GM23338 (cell line): Measurements from ENCODE around the gene OSBPL3. TPM values are rescaled to one million over a fixed set of nuclear protein-coding genes. Genes with fewer than 3 reads are reported as not detected.

Experiments used
- ATAC-seq: fragments of 200-7000 bp; cut with Tn5 transposase; 3 replicates; pipeline ENCODE4 v1.9.1; 2020
- DNase-seq: peaks from one replicate; pipeline ENCODE4 v3.0.0-alpha.2; 2015; ENCODE audit warnings: low spot score
- H2AFZ ChIP-seq: fragments of 200-600 bp; sonication (generic); 2 replicates; pipeline ENCODE4 v1.8.0; 2016; ENCODE audit warnings: antibody characterized with exemption, mild to moderate bottlenecking, moderate library complexity
- H3F3A ChIP-seq: fragments of 200-600 bp; sonication (generic); replicated peaks from 2 replicates; pipeline ENCODE4 v1.8.0; 2017; ENCODE audit warnings: antibody characterized with exemption, mixed run types, low read depth
- H3K27ac ChIP-seq: fragments of 200-600 bp; sonication (generic); 2 replicates; pipeline ENCODE4 v1.6.1; 2016; ENCODE audit warnings: low read depth
- H3K27me3 ChIP-seq: fragments of 200-600 bp; sonication (generic); 2 replicates; pipeline ENCODE4 v1.8.0; 2016; ENCODE audit warnings: mild to moderate bottlenecking, mixed run types, moderate library complexity; ENCODE audit not compliant: insufficient read depth
- H3K36me3 ChIP-seq: fragments of 200-600 bp; sonication (generic); 2 replicates; pipeline ENCODE4 v1.8.0; 2016; ENCODE audit warnings: mild to moderate bottlenecking; ENCODE audit not compliant: insufficient read depth
- H3K4me1 ChIP-seq: fragments of 200-600 bp; sonication (generic); 2 replicates; pipeline ENCODE4 v1.8.0; 2016; ENCODE audit warnings: mild to moderate bottlenecking, moderate library complexity; ENCODE audit not compliant: insufficient read depth
- H3K4me2 ChIP-seq: fragments of 200-600 bp; sonication (generic); 2 replicates; pipeline ENCODE4 v1.7.1; 2017; ENCODE audit warnings: mixed run types
- H3K4me3 ChIP-seq: fragments of 200-600 bp; sonication (generic); 2 replicates; pipeline ENCODE4 v1.6.1; 2016; ENCODE audit warnings: mixed run types
- H3K79me2 ChIP-seq: fragments of 200-600 bp; sonication (generic); replicated peaks from 2 replicates; pipeline ENCODE4 v1.8.0; 2017; ENCODE audit warnings: mild to moderate bottlenecking; ENCODE audit not compliant: insufficient read depth
- H3K9me2 ChIP-seq: fragments of 200-600 bp; sonication (generic); 2 replicates; pipeline ENCODE4 v1.8.0; 2017; ENCODE audit not compliant: insufficient read depth
- H4K20me1 ChIP-seq: fragments of 200-600 bp; sonication (generic); replicated peaks from 2 replicates; pipeline ENCODE4 v1.8.0; 2017; ENCODE audit warnings: mild to moderate bottlenecking; ENCODE audit not compliant: insufficient read depth
- H3K27ac Mint-ChIP-seq: 2 replicates; pipeline ENCODE4 v1.8.0; 2020; ENCODE audit warnings: inconsistent platforms, mild to moderate bottlenecking, moderate library complexity, mixed read lengths
- H3K27me3 Mint-ChIP-seq: 3 replicates; pipeline ENCODE4 v1.8.0; 2022; ENCODE audit warnings: low read depth, mild to moderate bottlenecking, moderate library complexity, mixed read lengths, inconsistent platforms; ENCODE audit not compliant: insufficient read depth, poor library complexity
- H3K36me3 Mint-ChIP-seq: 3 replicates; pipeline ENCODE4 v1.8.0; 2021; ENCODE audit warnings: low read depth, mild to moderate bottlenecking, inconsistent platforms, moderate library complexity, mixed read lengths
- H3K4me1 Mint-ChIP-seq: 3 replicates; pipeline ENCODE4 v1.8.0; 2020; ENCODE audit warnings: mild to moderate bottlenecking, inconsistent platforms, mixed read lengths
- H3K4me3 Mint-ChIP-seq: 3 replicates; pipeline ENCODE4 v1.8.0; 2021; ENCODE audit warnings: moderate library complexity, mild to moderate bottlenecking, inconsistent platforms, mixed read lengths
- H3K9me3 Mint-ChIP-seq: 3 replicates; pipeline ENCODE4 v1.8.0; 2020; ENCODE audit warnings: moderate library complexity, mild to moderate bottlenecking, inconsistent platforms, mixed read lengths
- CREB1 ChIP-seq: fragments of 250-450 bp; sonication (Bioruptor Pico); IDR thresholded peaks from 2 replicates; pipeline ENCODE4 v1.5.0; 2020; ENCODE audit warnings: low read depth, mild to moderate bottlenecking, moderate library complexity
- EZH2 ChIP-seq: fragments of 200-600 bp; sonication (generic); IDR thresholded peaks from one replicate; pipeline ENCODE4 v1.8.0; 2017; ENCODE audit warnings: antibody characterized with exemption, mild to moderate bottlenecking, low read depth; ENCODE audit not compliant: unreplicated experiment
- EZH2phosphoT487 ChIP-seq: fragments of 200-600 bp; sonication (generic); IDR thresholded peaks from one replicate; pipeline ENCODE4 v1.8.1; 2018; ENCODE audit warnings: antibody characterized with exemption; ENCODE audit not compliant: unreplicated experiment
- JUNB ChIP-seq: IDR thresholded peaks from one replicate; pipeline ENCODE4 v1.6.1; 2016; ENCODE audit warnings: antibody characterized with exemption; ENCODE audit not compliant: unreplicated experiment
- NANOG ChIP-seq: IDR thresholded peaks from 2 replicates; pipeline ENCODE4 v1.6.1; 2016; ENCODE audit warnings: antibody characterized with exemption, borderline replicate concordance
- POLR2AphosphoS5 ChIP-seq: IDR thresholded peaks from 2 replicates; pipeline ENCODE4 v1.6.1; 2016; ENCODE audit warnings: antibody characterized with exemption, low read depth
- STAT1 ChIP-seq: IDR thresholded peaks from one replicate; pipeline ENCODE4 v1.6.1; 2016; ENCODE audit warnings: antibody characterized with exemption; ENCODE audit not compliant: unreplicated experiment
- ZNF114 ChIP-seq: fragments of 250-450 bp; sonication (Bioruptor Pico); IDR thresholded peaks from 2 replicates; pipeline ENCODE4 v1.5.0; 2020; ENCODE audit warnings: mild to moderate bottlenecking, moderate library complexity
- ZNF331 ChIP-seq: fragments of 250-450 bp; sonication (Bioruptor Pico); IDR thresholded peaks from 2 replicates; pipeline ENCODE4 v1.5.0; 2020; ENCODE audit warnings: low read depth, mild to moderate bottlenecking, moderate library complexity
- polyA plus RNA-seq: library from polyadenylated mRNA; unstranded; fragments of >200 nt; fragmentation: Nextera tagmentation; extraction: Ambion mirVana; gene quantifications from 2 replicates; pipeline ENCODE4 v1.2.1, GENCODE V29; 2016
- total RNA-seq: library from RNA; depleted of rRNA; stranded (reverse); fragments of >200 nt; shearing (Covaris generic); gene quantifications from 2 replicates; pipeline ENCODE4 v1.2.3, GENCODE V29; 2014
- TF ChIP-seq, protein P1 (sequence below): IDR thresholded peaks from one replicate; pipeline ENCODE4 v1.6.1; 2018; ENCODE audit warnings: antibody characterized with exemption; ENCODE audit not compliant: unreplicated experiment
- TF ChIP-seq, protein P2 (sequence below): IDR thresholded peaks from 2 replicates; pipeline ENCODE4 v1.6.1; 2016; ENCODE audit warnings: antibody characterized with exemption
- TF ChIP-seq, protein P3 (sequence below): fragments of 250-450 bp; sonication (Bioruptor Pico); IDR thresholded peaks from 2 replicates; pipeline ENCODE4 v1.5.0; 2020; ENCODE audit warnings: mild to moderate bottlenecking, moderate library complexity
- TF ChIP-seq, protein P4 (sequence below), 2 experiments: fragments of 200-600 bp in 1 of 2; sonication (generic) in 1 of 2; conservative IDR thresholded peaks; 2 replicates each; pipeline versions ENCODE4 v1.5.1 to v1.6.1; 2016 to 2017; ENCODE audit warnings: antibody characterized with exemption in 2 of 2, low read depth in 2 of 2, mild to moderate bottlenecking in 2 of 2, moderate library complexity in 1 of 2

Gene OSBPL3
- total and polyA plus RNA-seq, 2 experiments from 2014 or later: 7.2 to 15.7 TPM

DNA sequence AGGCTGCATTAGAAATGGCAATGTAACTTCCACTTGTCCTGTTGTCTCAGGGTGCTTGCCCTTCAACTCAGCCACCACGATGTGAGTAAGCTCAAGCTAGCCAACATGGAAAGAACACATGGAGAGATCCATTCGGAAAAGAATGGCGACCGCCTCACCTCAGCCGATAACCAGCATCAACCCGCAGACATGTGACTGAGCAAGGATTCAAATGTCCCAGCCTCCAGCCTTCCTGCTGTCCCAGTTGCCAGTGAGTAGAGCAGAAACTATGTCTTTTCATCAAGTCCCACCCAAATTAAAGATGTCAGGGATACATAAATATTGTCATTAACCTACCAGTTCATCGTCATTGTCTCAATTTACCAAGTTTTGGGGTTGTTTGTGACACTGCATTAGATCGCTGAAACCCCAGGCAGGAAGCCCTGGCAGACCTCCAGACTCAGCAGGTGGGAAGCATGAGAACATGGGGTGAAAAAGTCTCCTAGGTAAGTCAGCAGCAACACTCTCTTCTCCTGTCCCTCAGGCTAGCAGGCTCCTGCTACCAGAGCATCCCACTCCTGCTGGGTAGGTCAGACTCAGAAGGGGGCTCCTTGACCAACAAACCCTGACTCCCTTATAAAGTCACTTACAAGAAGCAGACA lies 67.0 kb downstream of the OSBPL3 start:
- ATAC-seq (no peak), DNase-seq (no peak)
- Histone ChIP-seq H3K27me3 (no peaks in the 10 kb centered on the region), H3K36me3 (no peaks in the 10 kb centered on the region), H4K20me1 (peaks cover 5% of the 10 kb centered on the region; the same call in 1 of the 2 replicates), H2AFZ (no peak overlapping the region), H3F3A (no peaks in the 10 kb centered on the region), H3K9me2 (no peaks in the 10 kb centered on the region), H3K4me2 (no peak overlapping the region), H3K27ac (no peak overlapping the region), H3K4me3 (no peak overlapping the region), H3K79me2 (peaks cover 29% of the 10 kb centered on the region), H3K4me1 (peaks cover 24% of the 10 kb centered on the region)
- no peaks in the 10 kb centered on the region for H3K36me3 Mint-ChIP-seq
- no peak overlapping the region for H3K4me3 Mint-ChIP-seq
- H3K9me3 Mint-ChIP-seq: no peaks in the 10 kb centered on the region
- TF ChIP-seq EZH2 (no peak), ZNF114 (CRISPR knock-in tag) (no peak), ZNF331 (no peak), JUNB (no peak), CREB1 (CRISPR knock-in tag) (no peak), EZH2phosphoT487 (no peak), POLR2AphosphoS5 (no peak), STAT1 (no peak), NANOG (no peak)
- TF ChIP-seq, protein P1, sequence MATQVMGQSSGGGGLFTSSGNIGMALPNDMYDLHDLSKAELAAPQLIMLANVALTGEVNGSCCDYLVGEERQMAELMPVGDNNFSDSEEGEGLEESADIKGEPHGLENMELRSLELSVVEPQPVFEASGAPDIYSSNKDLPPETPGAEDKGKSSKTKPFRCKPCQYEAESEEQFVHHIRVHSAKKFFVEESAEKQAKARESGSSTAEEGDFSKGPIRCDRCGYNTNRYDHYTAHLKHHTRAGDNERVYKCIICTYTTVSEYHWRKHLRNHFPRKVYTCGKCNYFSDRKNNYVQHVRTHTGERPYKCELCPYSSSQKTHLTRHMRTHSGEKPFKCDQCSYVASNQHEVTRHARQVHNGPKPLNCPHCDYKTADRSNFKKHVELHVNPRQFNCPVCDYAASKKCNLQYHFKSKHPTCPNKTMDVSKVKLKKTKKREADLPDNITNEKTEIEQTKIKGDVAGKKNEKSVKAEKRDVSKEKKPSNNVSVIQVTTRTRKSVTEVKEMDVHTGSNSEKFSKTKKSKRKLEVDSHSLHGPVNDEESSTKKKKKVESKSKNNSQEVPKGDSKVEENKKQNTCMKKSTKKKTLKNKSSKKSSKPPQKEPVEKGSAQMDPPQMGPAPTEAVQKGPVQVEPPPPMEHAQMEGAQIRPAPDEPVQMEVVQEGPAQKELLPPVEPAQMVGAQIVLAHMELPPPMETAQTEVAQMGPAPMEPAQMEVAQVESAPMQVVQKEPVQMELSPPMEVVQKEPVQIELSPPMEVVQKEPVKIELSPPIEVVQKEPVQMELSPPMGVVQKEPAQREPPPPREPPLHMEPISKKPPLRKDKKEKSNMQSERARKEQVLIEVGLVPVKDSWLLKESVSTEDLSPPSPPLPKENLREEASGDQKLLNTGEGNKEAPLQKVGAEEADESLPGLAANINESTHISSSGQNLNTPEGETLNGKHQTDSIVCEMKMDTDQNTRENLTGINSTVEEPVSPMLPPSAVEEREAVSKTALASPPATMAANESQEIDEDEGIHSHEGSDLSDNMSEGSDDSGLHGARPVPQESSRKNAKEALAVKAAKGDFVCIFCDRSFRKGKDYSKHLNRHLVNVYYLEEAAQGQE: no peak
- TF ChIP-seq, protein P2, sequence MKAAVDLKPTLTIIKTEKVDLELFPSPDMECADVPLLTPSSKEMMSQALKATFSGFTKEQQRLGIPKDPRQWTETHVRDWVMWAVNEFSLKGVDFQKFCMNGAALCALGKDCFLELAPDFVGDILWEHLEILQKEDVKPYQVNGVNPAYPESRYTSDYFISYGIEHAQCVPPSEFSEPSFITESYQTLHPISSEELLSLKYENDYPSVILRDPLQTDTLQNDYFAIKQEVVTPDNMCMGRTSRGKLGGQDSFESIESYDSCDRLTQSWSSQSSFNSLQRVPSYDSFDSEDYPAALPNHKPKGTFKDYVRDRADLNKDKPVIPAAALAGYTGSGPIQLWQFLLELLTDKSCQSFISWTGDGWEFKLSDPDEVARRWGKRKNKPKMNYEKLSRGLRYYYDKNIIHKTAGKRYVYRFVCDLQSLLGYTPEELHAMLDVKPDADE: no peak
- TF ChIP-seq, protein P3, sequence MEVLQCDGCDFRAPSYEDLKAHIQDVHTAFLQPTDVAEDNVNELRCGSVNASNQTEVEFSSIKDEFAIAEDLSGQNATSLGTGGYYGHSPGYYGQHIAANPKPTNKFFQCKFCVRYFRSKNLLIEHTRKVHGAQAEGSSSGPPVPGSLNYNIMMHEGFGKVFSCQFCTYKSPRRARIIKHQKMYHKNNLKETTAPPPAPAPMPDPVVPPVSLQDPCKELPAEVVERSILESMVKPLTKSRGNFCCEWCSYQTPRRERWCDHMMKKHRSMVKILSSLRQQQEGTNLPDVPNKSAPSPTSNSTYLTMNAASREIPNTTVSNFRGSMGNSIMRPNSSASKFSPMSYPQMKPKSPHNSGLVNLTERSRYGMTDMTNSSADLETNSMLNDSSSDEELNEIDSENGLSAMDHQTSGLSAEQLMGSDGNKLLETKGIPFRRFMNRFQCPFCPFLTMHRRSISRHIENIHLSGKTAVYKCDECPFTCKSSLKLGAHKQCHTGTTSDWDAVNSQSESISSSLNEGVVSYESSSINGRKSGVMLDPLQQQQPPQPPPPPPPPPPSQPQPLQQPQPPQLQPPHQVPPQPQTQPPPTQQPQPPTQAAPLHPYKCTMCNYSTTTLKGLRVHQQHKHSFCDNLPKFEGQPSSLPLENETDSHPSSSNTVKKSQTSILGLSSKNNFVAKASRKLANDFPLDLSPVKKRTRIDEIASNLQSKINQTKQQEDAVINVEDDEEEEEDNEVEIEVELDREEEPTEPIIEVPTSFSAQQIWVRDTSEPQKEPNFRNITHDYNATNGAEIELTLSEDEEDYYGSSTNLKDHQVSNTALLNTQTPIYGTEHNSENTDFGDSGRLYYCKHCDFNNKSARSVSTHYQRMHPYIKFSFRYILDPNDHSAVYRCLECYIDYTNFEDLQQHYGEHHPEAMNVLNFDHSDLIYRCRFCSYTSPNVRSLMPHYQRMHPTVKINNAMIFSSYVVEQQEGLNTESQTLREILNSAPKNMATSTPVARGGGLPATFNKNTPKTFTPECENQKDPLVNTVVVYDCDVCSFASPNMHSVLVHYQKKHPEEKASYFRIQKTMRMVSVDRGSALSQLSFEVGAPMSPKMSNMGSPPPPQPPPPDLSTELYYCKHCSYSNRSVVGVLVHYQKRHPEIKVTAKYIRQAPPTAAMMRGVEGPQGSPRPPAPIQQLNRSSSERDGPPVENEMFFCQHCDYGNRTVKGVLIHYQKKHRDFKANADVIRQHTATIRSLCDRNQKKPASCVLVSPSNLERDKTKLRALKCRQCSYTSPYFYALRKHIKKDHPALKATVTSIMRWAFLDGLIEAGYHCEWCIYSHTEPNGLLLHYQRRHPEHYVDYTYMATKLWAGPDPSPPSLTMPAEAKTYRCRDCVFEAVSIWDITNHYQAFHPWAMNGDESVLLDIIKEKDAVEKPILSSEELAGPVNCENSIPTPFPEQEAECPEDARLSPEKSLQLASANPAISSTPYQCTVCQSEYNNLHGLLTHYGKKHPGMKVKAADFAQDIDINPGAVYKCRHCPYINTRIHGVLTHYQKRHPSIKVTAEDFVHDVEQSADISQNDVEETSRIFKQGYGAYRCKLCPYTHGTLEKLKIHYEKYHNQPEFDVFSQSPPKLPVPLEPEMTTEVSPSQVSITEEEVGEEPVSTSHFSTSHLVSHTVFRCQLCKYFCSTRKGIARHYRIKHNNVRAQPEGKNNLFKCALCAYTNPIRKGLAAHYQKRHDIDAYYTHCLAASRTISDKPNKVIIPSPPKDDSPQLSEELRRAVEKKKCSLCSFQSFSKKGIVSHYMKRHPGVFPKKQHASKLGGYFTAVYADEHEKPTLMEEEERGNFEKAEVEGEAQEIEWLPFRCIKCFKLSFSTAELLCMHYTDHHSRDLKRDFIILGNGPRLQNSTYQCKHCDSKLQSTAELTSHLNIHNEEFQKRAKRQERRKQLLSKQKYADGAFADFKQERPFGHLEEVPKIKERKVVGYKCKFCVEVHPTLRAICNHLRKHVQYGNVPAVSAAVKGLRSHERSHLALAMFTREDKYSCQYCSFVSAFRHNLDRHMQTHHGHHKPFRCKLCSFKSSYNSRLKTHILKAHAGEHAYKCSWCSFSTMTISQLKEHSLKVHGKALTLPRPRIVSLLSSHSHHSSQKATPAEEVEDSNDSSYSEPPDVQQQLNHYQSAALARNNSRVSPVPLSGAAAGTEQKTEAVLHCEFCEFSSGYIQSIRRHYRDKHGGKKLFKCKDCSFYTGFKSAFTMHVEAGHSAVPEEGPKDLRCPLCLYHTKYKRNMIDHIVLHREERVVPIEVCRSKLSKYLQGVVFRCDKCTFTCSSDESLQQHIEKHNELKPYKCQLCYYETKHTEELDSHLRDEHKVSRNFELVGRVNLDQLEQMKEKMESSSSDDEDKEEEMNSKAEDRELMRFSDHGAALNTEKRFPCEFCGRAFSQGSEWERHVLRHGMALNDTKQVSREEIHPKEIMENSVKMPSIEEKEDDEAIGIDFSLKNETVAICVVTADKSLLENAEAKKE (CRISPR knock-in tag): no peak
- TF ChIP-seq, protein P4, sequence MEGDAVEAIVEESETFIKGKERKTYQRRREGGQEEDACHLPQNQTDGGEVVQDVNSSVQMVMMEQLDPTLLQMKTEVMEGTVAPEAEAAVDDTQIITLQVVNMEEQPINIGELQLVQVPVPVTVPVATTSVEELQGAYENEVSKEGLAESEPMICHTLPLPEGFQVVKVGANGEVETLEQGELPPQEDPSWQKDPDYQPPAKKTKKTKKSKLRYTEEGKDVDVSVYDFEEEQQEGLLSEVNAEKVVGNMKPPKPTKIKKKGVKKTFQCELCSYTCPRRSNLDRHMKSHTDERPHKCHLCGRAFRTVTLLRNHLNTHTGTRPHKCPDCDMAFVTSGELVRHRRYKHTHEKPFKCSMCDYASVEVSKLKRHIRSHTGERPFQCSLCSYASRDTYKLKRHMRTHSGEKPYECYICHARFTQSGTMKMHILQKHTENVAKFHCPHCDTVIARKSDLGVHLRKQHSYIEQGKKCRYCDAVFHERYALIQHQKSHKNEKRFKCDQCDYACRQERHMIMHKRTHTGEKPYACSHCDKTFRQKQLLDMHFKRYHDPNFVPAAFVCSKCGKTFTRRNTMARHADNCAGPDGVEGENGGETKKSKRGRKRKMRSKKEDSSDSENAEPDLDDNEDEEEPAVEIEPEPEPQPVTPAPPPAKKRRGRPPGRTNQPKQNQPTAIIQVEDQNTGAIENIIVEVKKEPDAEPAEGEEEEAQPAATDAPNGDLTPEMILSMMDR (conservative IDR thresholded peaks at IDR 0.05; ENCODE audit: low read depth in 2 of 2): no peak
- H3K27ac Mint-ChIP-seq: no peak overlapping the region
- H3K27me3 Mint-ChIP-seq: no peaks in the 10 kb centered on the region
- H3K4me1 Mint-ChIP-seq: peaks cover 25% of the 10 kb centered on the region
